DOHH2 (cell line): ENCODE data around the gene LBX2.

Source experiments
- CTCF ChIP-seq: fragments of 200-600 bp; sonication (generic); IDR thresholded peaks from one replicate; pipeline ENCODE4 v1.5.1; 2014; ENCODE audit warnings: antibody characterized with exemption, mild to moderate bottlenecking, low read depth, low read length; ENCODE audit not compliant: poor library complexity, severe bottlenecking
- EZH2phosphoT487 ChIP-seq: fragments of 200-600 bp; sonication (generic); IDR thresholded peaks from 2 replicates; pipeline ENCODE4 v1.6.1; 2017; ENCODE audit warnings: borderline replicate concordance, mild to moderate bottlenecking, antibody characterized with exemption, low read length, moderate library complexity, mixed read lengths

- TF ChIP-seq CTCF (no peak), EZH2phosphoT487 (no peak)
Observed at GRCh38 chr2:74499267-74499939, at the start of gene LBX2.
